Pulmonary artery endothelial cell (primary cell): ENCODE measurements around the gene ATP8A2. TPM values are rescaled to one million over a fixed set of nuclear protein-coding genes. Genes with fewer than 3 reads are reported as not detected.

Source experiments
- DNase-seq: peaks from one replicate; pipeline ENCODE4 v3.0.0-alpha.2; 2011; ENCODE audit warnings: low read depth, low spot score
- total RNA-seq: library from RNA; depleted of rRNA; stranded (reverse); fragments of >200 nt; gene quantifications from 2 replicates; pipeline ENCODE4 v1.2.3, GENCODE V29; 2014

Gene ATP8A2
- total RNA-seq, 1 donor from 2014 or later: 0.07 TPM

DNA sequence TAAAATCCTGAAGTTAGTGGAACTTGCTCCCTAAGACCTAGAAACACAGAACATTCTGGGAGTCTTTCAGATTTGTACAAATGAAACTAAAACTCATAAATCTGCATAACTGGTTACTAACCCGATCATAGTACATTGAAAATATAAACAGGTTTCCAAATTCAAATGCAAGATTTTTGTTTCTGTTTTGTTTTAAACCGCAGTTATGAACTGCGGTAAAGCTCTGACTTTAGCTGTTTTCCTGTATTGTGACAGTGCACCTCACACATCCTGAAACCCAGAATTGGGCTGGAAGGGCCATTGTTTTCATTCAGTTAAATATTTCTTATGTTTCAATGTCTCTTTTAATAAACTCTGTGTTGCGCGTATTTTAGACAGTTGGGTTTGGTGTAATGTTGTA is 475.4 kb downstream of the ATP8A2 start:
- DNase-seq: no peak

DNA sequence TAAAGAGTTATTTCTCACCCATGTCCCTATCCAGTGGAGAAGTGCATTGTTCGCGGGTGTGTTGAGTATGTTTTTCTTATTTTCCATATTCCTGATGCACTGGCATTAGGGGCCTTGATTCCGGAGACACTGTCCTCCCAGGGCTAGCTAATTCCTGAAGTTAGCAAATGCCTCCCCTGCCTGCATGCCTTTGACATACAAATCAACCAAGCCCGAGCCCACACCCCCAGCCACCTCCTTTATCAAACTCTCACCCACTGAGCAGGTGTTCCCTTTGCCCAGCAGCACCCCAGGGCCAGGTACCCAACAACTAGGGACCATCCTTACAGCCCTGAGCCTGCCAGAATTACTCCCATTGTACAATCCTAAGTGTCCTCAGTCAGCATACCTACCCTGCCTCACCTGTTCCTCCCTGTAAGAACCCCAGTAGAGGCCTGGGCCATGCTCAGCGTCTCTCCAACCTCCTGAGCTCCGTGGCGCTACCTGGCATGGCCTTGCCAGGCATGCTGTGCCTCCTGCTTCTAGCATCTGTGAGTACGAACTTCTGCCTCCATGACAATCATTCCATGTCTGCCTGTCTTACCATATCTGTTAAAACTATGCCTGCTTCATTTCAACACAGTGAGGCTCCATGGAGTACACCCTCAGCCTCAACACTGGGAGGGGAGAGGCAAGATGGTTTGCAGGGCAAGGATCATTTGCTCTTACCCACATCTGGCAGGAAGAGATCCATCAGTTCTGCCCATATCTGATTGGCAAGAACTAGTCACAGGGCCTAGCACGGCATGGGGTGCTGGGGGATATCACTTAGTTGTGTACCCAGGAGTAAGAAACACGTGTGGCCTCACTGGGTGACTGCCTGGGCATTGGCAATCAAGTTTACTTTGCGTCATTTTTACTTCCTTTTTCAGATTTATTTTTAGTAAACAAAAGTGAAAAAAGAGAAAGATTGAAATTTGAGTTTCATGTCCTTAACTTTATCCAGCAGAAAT is 476.2 kb downstream of the ATP8A2 start:
- no peak for DNase-seq

DNA sequence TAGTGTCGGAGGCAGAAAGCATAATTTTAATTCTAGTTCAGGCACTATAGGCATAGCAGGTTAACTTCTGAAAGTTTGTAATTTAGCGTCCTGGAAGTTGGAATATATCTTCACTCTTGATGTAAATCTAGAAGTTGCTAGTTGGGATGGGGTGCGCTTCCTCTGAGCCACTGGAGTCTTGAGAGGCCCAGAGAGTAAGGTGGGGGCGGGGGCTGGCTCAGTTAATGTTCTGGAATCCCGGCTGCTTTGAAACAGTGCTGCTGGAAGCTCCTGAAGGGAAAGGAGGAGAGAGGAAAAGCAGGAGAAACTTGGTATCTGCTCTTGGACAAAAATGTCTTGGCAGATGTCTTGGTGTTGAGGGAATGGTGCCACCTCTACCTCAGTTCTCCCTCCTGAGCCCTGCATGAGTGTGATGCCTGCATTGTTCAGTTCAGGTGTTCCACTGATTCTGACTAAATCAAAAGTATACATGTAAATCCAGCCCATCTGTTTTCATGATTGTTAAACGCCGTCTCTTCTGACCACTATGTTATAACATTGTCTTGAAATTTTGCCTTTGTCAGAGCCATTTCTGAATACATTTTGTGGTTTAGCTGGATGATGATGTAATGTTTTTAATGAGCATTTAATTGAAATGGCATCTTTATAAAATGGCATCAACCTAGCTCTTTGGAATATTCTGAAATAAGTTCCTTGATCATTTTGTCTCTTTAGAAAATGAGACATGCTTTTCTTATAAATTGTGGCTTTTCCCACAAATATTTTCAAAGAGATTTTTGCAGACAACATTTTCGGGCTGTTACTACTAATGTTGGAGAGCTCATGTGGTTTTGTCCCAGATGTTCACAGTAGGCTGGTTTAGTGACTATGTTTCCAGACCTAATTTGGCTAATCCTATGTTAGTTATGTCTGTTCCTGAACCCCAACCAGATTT is 477.3 kb downstream of the ATP8A2 start:
- DNase-seq: no peak

GRCh38 chr13:25857830-25858229 is 486.1 kb downstream of the ATP8A2 start:
- no peak for DNase-seq

GRCh38 chr13:25859528-25859927 is 487.8 kb downstream of the ATP8A2 start:
- DNase-seq: no peak

- DNase-seq: no peak
These were observed 488.5 kb downstream of the ATP8A2 start for GRCh38 chr13:25860265-25860664.

DNA sequence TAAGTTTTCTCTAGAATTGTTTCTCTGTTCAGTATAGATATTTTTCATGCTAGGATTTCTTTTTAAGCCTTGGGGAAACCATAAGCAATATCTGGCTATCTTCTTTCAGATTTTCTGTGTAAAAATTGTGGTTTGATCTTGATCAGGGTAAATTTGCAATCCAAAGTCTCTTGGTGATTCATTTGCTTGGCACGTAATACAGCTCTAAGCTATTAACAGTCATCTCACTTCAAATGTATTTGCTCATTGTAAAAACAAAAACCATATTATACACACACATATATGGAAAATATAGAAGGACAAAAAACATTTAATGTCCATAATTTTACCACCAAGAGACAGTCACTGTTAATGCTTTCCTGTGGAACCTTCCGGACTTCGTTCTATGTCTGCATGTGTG is 489.1 kb downstream of the ATP8A2 start:
- DNase-seq: no peak

GRCh38 chr13:25862156-25862555 is 490.4 kb downstream of the ATP8A2 start:
- DNase-seq: no peak

- no peak for DNase-seq
These were observed 492.3 kb downstream of the ATP8A2 start for GRCh38 chr13:25864116-25864515.

DNA sequence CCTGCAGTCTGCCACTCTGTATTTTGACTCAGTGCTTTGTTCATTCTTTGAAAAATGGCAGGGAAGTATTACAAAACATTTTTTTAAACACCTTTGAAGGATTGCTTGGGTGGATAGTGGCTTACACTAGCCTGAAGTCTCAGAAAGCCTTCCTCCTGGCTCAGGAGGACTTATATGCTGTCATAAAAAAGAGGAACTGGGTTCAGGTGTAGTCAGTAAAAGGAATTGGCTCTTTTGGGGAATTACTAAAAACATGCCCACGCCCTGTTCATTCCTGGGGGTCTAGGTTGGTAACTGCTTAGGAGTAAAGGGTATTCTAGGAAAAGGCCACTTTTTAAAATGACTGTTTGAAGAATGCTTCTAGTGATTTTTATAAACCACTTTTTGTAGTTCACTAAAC is 493.2 kb downstream of the ATP8A2 start:
- no peak for DNase-seq

DNA sequence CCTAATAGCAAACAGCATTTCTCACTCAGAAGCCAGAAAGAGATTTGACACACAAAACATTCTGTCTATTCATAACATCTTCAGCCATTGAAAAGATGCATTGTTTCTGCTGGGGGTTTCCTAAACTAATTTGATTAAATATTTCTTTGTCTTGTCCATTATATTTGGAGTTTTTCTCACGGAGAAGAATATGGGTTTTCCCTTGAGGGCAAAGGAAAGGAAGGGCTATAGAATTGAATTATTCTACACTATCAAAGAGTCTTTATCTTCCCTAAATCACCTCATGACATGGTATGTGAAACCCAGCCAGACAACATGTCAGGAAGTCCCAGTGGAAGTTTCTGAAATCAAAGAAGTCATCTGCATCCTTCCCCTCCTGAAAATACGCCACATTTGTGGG is 493.6 kb downstream of the ATP8A2 start:
- DNase-seq: no peak

- DNase-seq: no peak
These were observed 495.3 kb downstream of the ATP8A2 start for GRCh38 chr13:25867038-25867437.

DNA sequence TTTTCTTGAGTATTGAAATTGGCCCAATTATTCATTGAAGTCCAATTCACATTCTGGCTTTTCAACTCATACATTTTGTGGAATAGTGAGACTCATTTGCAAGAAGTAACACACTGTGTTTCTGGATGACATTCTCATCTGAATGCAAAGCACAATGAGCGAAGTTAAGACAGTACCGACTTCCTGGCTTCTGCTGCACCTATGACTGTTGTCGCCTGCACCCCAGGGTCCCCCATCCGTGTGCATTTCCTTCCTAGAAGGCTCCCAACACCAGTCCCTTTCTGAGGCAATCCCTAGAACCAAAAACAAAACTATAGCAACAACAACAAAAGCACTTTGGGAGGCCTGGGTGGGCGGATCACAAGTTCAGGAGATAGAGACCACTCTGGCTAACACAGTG is 496.7 kb downstream of the ATP8A2 start:
- no peak for DNase-seq

GRCh38 chr13:25869941-25870340 is 498.2 kb downstream of the ATP8A2 start:
- no peak for DNase-seq

DNA sequence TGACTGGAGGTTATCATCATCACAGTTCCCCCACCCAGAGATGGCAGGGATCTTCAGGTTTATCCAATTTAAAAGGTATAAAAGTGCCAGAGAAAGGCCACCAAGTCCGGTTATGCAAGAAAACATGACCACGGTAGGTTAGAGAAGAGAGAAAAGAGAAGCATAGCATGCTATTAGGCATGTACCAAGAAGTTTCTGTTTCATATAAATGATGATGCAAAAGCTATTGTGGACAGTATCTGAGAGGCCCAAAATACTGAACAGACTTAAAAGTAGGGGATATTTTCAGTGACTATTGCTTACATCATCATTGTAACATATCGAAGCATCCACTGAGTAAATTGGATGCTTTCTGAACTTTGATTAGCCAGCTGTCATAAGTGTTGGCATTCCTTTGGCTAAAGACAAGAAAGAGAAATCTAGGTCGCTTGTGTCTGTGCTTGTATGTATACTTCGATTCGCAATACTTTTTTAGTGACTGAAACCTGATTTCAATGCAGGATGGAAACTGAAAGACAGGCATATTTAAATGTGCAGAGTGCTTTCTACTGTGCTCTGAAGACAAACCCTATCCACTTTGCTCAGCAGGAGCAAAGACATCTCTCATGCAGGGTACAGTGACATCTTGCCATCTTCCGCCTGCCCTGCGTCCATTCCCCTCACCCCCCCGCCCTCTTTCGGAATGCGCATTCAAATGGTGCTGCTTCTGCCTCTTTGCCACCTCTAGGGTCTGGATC is 499.8 kb downstream of the ATP8A2 start:
- no peak for DNase-seq

DNA sequence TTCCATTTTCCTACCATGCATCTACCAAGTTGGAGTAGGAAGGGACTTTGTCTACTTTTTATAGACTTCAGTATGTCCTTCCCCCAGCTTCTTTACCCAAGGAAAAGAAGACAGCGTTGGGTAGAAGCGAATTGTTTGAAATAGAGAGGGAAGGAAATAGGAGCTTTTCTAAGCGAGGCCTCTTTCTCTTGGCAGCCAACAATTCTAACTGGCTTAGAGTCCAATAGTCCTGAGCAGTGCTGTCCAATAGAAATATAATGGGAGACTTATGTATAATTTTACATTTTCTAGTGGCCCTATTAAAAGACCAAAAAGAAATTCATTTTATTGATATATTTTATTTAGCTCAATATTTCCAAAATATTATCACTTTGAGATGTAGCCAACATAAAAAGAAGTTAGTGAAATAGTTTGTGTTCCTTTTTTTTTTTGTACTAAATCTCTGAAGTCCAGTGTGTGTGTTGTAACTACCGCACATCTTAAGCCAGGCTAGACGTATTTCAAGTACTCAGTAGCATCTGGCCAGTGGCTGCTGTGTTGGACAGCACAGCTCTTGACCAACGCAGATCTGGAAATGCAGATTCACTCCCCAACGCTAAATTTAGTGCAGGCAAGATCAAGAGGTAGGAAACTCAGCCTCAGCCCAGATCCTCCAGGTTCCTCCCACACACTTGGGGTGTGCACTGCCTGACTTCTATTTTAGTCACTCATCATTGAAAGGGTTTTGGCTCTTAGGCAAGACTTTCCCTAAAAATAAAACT is 500.9 kb downstream of the ATP8A2 start:
- no peak for DNase-seq

DNA sequence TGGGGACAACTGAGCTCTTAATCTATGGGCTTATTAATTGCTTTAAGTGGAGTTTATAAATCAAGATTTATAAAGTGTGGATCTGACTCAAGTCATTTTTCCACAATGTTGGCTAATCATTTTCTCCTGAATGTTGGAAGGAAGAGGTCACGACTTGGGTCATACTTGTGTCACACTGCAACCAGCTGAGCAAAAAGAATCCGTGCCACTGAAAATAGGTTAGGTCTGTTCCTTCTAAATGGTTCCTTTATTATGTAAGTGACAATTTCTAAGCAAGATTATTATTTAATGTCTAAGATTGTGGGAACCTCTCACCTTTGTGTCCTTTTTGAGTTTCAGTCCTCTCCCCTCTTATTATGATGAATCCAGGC is 501.5 kb downstream of the ATP8A2 start:
- no peak for DNase-seq

- DNase-seq: no peak
These were observed 502.4 kb downstream of the ATP8A2 start for GRCh38 chr13:25874064-25874737.

- no peak for DNase-seq
These were observed 503.1 kb downstream of the ATP8A2 start for GRCh38 chr13:25874907-25875306.

DNA sequence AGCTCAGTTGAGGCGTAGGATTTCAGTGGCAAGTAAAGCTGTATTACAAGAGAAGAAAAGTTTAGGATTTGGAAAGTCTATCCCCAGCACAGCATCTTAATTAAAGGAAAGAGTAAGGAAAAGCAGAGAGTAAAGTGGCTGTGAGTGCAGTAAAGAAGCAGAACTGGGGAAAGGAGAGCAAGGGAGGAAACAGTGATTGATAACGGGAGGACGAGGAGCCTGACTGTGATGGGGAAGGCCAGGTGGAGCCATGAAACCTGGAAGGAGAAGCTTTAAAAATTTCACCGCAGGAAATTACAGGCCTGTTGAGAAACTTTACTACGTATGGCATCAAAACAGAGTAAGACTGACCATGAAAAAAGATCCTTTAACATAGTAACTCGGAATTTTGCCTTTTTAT is 504.5 kb downstream of the ATP8A2 start:
- no peak for DNase-seq
